Measurements from ENCODE around the gene FARP1.

GRCh38 chr13:98459171-98459681 is 316.3 kb downstream of the FARP1 start:
- TF ChIP-seq, protein P1, sequence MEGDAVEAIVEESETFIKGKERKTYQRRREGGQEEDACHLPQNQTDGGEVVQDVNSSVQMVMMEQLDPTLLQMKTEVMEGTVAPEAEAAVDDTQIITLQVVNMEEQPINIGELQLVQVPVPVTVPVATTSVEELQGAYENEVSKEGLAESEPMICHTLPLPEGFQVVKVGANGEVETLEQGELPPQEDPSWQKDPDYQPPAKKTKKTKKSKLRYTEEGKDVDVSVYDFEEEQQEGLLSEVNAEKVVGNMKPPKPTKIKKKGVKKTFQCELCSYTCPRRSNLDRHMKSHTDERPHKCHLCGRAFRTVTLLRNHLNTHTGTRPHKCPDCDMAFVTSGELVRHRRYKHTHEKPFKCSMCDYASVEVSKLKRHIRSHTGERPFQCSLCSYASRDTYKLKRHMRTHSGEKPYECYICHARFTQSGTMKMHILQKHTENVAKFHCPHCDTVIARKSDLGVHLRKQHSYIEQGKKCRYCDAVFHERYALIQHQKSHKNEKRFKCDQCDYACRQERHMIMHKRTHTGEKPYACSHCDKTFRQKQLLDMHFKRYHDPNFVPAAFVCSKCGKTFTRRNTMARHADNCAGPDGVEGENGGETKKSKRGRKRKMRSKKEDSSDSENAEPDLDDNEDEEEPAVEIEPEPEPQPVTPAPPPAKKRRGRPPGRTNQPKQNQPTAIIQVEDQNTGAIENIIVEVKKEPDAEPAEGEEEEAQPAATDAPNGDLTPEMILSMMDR (conservative IDR thresholded peaks at IDR 0.05): no peak
- TF ChIP-seq ZFX (IDR thresholded peaks at IDR 0.05): no peak

All from C4-2B (cell line).